ENCODE results near the gene RNU1-2.
A peak's percentile ranks its signal among the peaks of the same experiment; 100 is the strongest.
"Not testable (repeated sequence)": the region's sequence is repeated elsewhere in the genome, so short reads cannot be mapped to it uniquely, and the experiment has no call there.

RNU1-2 gene

DNA sequence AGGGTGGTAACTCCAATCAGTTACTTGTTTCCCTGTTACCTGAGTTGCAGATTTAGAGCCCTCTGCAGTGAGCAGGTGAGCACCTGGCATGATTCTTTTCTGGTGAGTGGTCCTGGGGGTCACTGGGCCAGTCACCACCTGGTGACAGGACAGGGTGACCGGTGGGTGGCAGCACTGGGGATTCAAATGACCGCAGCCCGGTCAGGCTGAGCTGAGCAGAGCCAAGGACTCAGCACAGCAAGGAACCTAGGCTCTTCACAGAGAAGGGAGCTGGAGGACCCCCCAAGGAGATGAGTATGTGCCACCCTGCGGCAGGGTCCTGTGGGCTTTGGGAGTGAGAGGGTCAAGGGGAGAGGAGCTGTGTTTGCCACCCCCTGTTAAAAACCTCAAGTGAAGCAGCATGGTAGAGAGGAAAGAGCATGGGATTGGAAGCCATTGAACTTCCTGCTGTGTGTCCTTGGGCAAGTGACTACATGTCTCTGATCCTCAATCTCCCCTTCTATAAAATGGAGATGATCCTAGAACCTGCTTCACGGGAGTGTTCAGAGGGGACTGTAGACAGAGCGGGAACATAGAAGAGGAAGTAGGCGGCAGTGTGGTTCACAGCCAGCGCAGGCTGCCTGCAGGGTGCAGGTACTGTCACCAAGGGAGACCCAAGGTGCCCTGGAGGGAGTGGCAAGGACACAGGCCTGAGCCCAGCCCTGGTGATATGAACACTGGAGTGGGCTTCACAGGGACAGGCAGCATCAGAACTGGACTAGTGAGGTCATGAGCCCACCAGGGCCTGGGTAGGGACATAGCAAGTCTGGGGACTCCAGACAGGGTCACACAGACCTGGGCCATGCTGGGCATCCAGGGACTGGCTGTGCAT lies 16.3 kb downstream of the RNU1-2 start:
- not testable (repeated sequence) for DNase-seq

DNA sequence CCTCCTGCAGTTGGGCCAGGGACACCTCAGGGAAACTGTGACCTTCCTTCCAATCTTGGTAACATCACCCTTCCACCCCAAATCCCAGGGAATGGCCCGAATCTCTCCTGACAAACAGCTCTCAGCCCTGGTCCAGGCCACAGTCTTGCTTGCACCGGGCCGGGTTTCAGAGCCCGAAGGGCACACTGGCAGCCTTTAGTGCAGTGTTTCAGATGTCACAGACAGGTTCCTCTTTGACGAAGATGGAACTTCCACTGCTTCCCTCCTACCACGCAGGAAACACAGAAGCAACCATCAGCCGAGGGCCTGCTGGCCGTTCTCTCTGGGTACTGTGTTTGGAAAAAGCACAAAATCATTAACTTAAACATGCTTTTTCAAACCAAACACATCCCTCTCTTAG lies 17.0 kb downstream of the RNU1-2 start:
- DNase-seq: not testable (repeated sequence)

GRCh38 chr1:16913181-16913832 lies 17.5 kb downstream of the RNU1-2 start:
- DNase-seq: no peak

GRCh38 chr1:16913833-16914662 lies 18.3 kb downstream of the RNU1-2 start:
- peak; percentile 95 for DNase-seq

- DNase-seq: not testable (repeated sequence)
These were observed 19.3 kb downstream of the RNU1-2 start for GRCh38 chr1:16914928-16915626.

- no peak for DNase-seq
These were observed 19.8 kb downstream of the RNU1-2 start for GRCh38 chr1:16915627-16915973.

DNA sequence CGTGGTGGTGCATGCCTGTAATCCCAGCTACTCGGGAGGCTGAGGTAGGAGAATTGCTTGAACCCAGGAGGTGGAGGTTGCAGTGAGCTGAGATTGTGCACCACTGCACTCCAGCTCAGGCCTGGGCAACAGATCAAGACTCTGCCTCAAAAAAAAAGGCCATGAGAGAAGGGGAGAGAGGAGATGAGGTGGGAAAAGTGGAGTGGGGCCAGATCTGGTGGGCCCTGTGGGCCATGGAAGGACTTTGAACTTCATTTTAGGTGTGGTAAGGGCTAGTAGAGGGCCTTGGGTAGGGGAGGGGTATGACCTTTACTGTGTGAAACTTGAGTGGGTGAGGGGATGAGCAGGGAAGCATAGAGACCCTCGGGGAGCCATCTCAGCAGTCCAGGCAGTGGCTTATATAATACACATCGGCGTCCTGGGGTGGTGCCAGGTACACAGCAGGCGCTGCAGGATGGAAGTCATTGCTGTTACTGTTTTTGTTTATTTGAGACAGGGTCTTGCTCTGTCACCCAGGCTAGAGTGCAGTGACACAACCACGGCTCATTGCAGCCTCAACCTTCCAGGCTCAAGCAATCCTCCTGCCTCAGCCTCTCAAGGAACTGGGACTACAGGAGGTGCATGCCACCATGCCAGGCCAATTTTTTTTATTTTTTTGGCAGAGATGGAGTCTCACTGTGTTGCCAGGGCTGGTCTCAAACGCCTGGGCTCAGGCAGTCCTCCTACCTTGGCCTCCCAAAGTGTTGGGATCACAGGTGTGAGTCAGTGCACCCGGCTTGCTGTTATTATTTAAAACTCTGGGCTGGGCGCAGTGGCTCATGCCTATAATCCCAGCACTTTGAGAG lies 20.5 kb downstream of the RNU1-2 start:
- DNase-seq: not testable (repeated sequence)

GRCh38 chr1:16918371-16918770 lies 22.6 kb downstream of the RNU1-2 start:
- DNase-seq: no peak

- not testable (repeated sequence) for DNase-seq
These were observed 23.3 kb downstream of the RNU1-2 start for GRCh38 chr1:16918936-16919665.

DNA sequence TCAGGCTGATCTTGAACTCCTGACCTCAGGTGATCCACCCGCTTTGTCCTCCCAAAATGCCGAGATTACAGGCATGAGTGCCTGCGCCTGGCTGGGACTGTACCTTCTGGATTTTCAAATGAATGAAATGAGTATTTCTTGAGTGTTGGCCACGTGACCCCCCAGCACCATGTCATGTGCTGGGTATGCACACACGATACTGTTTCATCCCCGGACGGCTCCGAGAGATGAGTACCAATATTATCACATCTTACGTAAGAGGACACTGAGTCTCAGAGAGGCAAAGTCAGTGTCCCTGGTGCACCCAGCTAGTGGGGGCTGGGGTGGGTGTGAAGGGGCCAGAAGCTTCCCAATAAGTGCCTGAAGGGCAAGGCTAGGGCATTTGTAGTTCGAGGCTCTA lies 25.2 kb downstream of the RNU1-2 start:
- no peak for DNase-seq

GRCh38 chr1:16921391-16922185 lies 25.8 kb downstream of the RNU1-2 start, which contains the start of gene CROCC:
Gene CROCC (plus strand): TSS chr1:16921931. CDS start chr1:16922019, 88 bp downstream.
- DNase-seq: peak; percentile 32

DNA sequence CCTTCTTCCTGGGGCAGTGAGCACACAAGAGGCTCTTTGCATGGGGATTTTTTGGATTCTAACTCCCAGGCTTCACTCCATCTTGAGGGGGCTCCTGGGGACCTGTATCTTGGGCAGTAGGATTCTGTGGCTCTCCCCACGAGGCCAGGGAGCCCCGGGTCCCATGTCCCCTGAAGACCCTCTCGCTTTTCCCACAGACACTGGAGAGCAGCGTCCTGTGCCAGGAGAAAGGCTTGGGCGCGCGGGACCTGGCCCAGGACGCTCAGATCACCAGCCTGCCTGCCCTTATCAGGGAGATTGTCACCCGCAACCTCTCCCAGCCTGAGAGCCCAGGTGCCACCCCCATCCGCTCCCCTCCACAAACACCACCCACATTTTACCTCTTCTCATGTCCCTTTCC lies 26.7 kb downstream of the RNU1-2 start:
- no peak for DNase-seq

- DNase-seq: no peak
These were observed 27.2 kb downstream of the RNU1-2 start for GRCh38 chr1:16922885-16923431.

DNA sequence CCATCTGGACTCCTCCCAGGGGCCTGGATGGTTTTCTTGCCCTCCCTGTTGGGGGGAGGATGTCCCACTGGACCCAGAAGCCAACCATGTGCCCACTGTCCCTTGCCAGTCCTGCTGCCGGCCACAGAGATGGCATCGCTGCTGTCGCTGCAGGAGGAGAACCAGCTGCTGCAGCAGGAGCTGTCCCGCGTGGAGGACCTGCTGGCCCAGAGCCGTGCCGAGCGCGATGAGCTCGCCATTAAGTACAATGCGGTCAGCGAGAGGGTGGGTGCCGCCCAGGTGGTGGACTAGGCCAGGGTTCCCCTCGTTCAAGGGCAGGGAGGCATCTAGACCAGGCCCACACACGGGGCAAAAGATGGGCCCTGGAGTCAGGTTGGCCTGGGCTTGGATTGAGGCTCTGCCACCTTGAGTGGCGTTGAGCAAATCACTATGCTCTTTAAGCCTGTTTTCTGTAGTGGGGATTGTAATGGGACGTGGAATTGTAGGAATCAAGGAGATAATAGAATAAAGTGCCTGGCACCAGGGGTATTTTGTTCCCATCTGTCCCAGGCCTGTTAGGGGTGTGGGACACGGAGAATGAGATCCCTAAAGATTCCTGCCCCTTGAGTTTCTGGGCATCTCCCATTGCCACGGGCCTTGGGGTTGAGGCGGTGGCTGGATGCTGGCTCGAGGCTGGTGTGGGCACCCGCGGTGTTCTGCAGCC lies 28.6 kb downstream of the RNU1-2 start:
- no peak for DNase-seq

GRCh38 chr1:16924919-16925477 lies 29.2 kb downstream of the RNU1-2 start:
- DNase-seq: no peak

- no peak for DNase-seq
These were observed 30.1 kb downstream of the RNU1-2 start for GRCh38 chr1:16925635-16926490.

GRCh38 chr1:16926491-16927073 lies 30.8 kb downstream of the RNU1-2 start:
- DNase-seq: no peak
